ENCODE measurements around the gene TSPAN10.

DNA sequence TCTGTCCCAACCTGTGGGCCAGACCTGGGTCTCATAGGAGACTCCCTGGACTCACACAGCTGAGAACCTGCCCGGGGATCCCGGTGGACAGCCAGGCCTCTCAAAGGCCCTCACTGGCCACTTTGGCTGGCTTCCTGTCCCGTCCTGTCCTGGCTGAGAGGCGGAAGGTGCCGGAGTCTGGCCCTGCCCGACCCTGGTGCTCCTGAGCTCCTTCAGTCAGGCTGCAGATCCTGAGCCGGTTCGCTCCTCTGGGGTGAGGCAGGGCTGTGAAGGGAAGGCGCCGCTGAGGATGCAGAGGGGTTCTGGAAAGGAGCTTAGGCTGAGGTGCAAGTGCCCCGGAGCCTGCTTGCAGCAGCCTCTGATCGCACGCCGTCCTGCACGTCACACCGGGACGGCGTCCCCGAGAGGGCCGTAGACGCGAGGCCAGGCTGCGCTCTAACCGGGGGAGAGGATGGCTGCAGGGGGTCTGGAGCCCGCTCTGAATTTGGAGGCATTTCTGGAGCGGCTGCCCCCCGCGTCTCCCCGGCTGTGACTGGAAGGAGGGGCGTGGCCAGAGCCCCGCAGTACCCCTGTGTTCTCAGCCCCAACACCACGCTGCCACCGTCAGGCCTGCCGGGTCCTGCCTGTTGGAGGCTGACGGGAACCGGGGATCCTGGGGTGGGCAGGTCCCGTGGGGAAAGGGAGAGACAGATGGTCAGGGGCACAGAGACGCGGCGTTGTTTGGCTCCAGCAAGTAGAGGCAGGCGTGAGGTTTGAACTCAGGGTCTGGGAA lies 51.0 kb downstream of the TSPAN10 start:
- TF ChIP-seq EZH2phosphoT487 (IDR thresholded peaks at IDR 0.05; ENCODE audit: insufficient read depth, low read depth) (no peak), EZH2 (IDR thresholded peaks at IDR 0.05; ENCODE audit: insufficient read depth, poor library complexity, severe bottlenecking) (no peak)

Measured in GM23248 (cell line).